ENCODE data around the gene TNS1.

Gene TNS1

DNA sequence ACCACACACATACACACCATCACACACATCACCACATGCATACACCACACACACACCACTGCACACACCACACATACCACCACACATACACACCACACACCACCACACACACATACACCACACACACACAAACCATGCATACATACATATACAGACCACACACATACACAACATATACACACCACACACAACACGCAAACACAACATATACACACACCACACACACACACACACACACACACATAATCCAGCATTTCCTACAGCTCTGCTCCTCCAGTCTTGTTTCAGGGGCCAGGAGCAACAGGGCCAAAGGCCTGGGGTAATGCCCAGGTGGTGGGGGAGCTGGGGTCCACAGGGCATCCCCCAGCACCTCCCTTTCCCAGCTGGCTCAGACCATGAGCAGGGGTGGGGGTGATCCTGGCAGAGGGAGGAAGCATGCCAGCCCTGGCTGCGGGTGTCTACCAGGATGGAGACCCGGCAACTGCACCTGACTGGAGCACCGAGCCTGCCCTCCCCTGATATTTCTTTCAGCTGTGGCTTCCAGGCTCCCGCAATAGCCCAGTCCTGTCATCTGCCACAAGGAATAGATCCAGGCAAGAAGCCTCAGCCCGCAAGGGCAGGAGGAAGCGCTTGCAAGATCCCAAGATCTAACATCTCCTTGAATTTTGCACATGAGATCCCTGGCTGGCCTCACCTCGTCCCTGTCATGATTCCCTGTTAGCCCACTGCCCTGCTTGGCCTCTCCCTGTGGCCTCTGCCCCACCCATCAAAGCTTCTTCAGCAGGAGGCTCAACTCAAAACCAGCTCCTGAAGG is 196.9 kb downstream of the TNS1 start:
- H3K27me3 ChIP-seq: no peaks in the 10 kb centered on the region
- H3K4me1 ChIP-seq (ENCODE audit: control insufficient read depth in 1 of 2, insufficient read depth in 1 of 2, low read depth in 1 of 2, low read length in 1 of 2): no peaks in the 10 kb centered on the region
- TF ChIP-seq, protein P1, sequence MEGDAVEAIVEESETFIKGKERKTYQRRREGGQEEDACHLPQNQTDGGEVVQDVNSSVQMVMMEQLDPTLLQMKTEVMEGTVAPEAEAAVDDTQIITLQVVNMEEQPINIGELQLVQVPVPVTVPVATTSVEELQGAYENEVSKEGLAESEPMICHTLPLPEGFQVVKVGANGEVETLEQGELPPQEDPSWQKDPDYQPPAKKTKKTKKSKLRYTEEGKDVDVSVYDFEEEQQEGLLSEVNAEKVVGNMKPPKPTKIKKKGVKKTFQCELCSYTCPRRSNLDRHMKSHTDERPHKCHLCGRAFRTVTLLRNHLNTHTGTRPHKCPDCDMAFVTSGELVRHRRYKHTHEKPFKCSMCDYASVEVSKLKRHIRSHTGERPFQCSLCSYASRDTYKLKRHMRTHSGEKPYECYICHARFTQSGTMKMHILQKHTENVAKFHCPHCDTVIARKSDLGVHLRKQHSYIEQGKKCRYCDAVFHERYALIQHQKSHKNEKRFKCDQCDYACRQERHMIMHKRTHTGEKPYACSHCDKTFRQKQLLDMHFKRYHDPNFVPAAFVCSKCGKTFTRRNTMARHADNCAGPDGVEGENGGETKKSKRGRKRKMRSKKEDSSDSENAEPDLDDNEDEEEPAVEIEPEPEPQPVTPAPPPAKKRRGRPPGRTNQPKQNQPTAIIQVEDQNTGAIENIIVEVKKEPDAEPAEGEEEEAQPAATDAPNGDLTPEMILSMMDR (IDR thresholded peaks at IDR 0.05): no peak
- no peak overlapping the region for H3K4me3 ChIP-seq (ENCODE audit: low read depth in 1 of 2, low read length in 1 of 2)
- H3K9me3 ChIP-seq: no peaks in the 10 kb centered on the region
- H3K36me3 ChIP-seq: no peaks in the 10 kb centered on the region
- H3K27ac ChIP-seq: no peak overlapping the region

DNA sequence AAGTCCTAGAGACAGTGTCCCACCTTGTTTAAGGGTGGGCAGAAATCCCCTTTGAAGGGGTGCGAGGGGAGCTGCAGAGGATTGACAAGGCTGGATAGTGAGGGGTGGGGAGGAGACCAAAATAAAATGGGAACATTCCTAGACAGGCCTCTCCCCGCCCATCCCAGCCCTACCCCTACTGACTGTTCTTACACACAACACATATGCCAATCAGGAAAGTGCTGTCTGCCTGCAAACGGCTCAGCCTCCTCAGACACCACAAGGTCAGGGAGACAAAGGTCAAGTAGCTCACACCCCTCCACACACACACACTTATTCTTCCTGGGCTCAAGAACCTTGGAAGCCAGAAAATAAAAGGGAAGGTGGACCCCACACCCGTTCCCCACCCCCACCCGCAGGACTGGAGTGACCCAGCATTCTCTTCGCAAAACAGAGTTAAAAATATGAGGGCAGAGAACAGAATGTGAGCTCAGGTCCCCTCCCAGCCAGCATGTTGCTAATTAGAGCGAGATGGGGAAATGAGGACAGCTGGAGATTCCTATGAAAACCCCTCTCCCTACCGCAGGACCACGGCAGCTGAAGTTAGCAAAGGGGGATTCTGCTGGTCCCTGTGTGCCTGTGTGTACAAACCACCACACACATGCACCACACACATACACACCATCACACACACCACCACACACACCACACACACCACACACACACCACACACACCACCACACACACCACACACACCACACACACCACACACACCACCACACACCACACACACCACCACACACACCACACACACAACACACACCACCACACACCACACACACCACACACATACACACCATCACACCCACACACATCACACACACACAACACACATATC is 197.8 kb downstream of the TNS1 start:
- H3K36me3 ChIP-seq: no peaks in the 10 kb centered on the region
- TF ChIP-seq, protein P1 (IDR thresholded peaks at IDR 0.05): no peak
- H3K9me3 ChIP-seq: no peaks in the 10 kb centered on the region
- H3K27me3 ChIP-seq: no peaks in the 10 kb centered on the region
- no peak overlapping the region for H3K4me3 ChIP-seq (ENCODE audit: low read depth in 1 of 2, low read length in 1 of 2)
- H3K27ac ChIP-seq: no peak overlapping the region
- H3K4me1 ChIP-seq (ENCODE audit: control insufficient read depth in 1 of 2, insufficient read depth in 1 of 2, low read depth in 1 of 2, low read length in 1 of 2): no peaks in the 10 kb centered on the region

DNA sequence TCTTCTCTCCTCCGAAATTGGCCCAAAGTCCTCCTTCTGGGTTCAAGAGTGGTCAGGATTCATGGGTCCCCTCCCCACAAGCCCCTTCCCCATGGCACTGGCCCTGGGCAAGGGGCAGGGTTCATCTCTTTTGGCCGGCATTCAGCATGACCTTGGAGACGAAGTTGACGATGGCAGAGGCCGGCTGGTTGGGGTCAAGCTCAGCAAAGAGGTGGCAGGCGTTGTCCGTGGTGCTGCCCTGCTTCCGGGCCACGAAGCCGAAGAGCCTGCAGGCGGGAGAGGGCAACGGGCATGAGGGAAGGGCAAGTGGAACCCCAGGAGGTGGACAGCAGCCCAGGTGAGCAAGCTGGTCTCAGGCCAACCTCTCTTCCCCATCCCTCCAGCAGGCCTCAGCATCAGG is 198.5 kb downstream of the TNS1 start:
- TF ChIP-seq, protein P1 (IDR thresholded peaks at IDR 0.05): no peak

DNA sequence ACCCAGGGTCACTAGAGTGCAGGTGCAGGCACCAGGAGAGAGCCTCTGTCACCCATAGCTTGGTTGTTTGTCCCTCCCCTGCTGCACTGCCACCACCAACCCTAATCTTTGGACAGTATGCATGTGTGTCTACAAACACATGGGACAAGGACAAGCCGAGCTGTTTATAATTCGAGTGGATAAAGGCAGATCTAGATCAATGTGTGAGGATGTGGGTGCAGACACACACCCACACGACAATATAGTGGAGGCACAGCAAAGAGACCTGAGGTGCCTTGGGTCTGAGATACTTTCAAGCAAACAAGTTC is 199.2 kb downstream of the TNS1 start:
- no peak overlapping the region for H3K27ac ChIP-seq
- H3K4me3 ChIP-seq (ENCODE audit: low read depth in 1 of 2, low read length in 1 of 2): no peak overlapping the region
- H3K36me3 ChIP-seq: no peaks in the 10 kb centered on the region
- H3K4me1 ChIP-seq (ENCODE audit: control insufficient read depth in 1 of 2, insufficient read depth in 1 of 2, low read depth in 1 of 2, low read length in 1 of 2): peaks cover 5 to 6% of the 10 kb centered on the region in 2 experiments
- no peaks in the 10 kb centered on the region for H3K27me3 ChIP-seq
- no peaks in the 10 kb centered on the region for H3K9me3 ChIP-seq
- TF ChIP-seq, protein P1 (IDR thresholded peaks at IDR 0.05): no peak

More for the DNA sequence above, 198.5 kb downstream of the TNS1 start:
- no peak overlapping the region for H3K4me3 ChIP-seq (ENCODE audit: low read depth in 1 of 2, low read length in 1 of 2)
- H3K36me3 ChIP-seq: no peaks in the 10 kb centered on the region
- no peaks in the 10 kb centered on the region for H3K9me3 ChIP-seq
- no peaks in the 10 kb centered on the region for H3K27me3 ChIP-seq
- no peak overlapping the region for H3K27ac ChIP-seq
- no peaks in the 10 kb centered on the region for H3K4me1 ChIP-seq (ENCODE audit: control insufficient read depth in 1 of 2, insufficient read depth in 1 of 2, low read depth in 1 of 2, low read length in 1 of 2)

DNA sequence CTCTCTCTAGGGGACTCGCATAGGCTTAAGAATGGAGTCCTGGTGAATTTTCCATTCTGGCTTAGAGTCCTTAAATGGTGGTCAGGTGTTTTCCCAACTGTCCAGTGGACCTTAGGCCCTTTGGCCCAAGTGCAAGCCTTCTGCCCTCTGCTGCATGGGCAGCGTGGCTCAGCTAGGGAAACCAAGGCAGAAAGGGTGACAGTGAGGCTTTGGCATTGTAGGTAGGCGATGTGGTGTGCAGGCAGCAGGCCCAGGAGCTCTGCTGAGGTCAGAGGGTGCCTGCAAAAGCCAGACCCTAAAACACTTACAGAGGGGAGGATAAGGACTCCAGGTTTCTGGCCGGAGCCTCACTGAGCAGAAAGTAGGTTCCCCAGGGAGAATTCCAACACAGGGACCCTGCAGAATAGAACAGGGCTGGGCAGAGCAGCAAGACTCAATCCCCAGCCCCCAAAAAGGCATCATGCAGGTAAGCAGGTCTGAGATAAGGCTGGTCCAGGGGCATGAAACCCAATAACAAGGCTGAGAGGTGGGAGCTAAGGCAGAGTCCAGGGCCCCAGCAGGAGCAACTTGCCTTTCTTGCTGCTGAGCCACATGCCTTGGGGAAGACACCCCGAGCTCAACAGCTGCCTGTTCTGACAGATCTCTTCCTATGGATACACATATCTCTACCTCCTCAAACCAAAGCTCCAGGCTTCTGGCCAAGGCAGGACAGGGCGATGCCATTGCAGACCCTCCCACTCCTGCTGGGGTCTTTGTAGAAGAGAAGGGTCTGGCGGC is 199.7 kb downstream of the TNS1 start:
- Histone ChIP-seq H3K9me3 (no peaks in the 10 kb centered on the region), H3K27ac (no peak overlapping the region), H3K36me3 (no peaks in the 10 kb centered on the region), H3K4me3 (ENCODE audit: low read depth in 1 of 2, low read length in 1 of 2) (no peak overlapping the region), H3K4me1 (ENCODE audit: control insufficient read depth in 1 of 2, insufficient read depth in 1 of 2, low read depth in 1 of 2, low read length in 1 of 2) (peaks cover 5 to 6% of the 10 kb centered on the region in 2 experiments), H3K27me3 (no peaks in the 10 kb centered on the region)
- TF ChIP-seq, protein P1 (IDR thresholded peaks at IDR 0.05): no peak

Data from neutrophil (primary cell).